Measurements from ENCODE around the gene RER1. TPM values are rescaled to one million over a fixed set of nuclear protein-coding genes. Genes with fewer than 3 reads are reported as not detected.

RER1 gene
- total RNA-seq, 1 donor = 18.8 TPM

DNA sequence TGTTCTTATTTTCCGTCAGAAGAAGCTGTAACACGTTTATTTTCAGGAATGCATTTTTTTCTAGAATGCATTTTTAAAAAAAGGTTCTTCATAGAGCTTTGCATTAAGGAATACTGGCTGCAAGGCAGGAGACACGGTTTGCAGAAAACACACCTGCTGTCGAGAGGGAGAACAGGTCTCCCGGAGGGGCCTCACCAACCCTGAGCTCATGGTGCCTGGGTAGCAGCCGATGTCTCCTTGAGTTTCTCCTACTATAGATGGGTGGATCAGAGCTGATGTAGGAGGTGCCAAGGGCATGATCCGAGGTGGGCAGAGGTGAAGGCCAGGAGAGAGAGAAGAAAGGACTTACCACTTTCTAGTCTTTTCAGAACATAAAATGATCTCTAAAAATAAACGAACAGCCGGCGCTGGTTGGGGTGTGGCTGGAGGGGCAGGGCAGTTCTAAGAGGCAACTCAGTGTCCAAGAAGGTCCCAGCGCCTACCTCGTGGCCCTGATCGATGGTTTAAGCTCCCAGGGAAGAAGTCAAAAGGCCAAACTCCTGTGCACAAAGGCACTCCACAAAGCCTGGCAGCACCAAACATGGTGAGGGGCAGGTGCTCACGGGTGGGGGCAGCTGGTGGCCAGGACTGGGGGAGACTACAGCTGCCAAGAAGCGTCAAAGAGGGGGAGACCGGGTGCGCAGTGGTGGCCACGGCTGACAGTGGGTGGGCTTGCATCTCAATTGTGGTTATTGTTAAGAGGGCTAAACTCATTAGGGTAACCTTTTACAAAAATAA, 12.5 kb upstream of the RER1 start:
- Histone ChIP-seq H3K27me3 (ENCODE audit: insufficient read depth, low read length) (no peaks in the 10 kb centered on the region), H3K9me3 (ENCODE audit: low read depth, low read length) (no peaks in the 10 kb centered on the region), H3K4me1 (ENCODE audit: insufficient read depth, low read length) (peaks cover 7% of the 10 kb centered on the region), H3K4me3 (ENCODE audit: low read length) (no peak overlapping the region)

DNA sequence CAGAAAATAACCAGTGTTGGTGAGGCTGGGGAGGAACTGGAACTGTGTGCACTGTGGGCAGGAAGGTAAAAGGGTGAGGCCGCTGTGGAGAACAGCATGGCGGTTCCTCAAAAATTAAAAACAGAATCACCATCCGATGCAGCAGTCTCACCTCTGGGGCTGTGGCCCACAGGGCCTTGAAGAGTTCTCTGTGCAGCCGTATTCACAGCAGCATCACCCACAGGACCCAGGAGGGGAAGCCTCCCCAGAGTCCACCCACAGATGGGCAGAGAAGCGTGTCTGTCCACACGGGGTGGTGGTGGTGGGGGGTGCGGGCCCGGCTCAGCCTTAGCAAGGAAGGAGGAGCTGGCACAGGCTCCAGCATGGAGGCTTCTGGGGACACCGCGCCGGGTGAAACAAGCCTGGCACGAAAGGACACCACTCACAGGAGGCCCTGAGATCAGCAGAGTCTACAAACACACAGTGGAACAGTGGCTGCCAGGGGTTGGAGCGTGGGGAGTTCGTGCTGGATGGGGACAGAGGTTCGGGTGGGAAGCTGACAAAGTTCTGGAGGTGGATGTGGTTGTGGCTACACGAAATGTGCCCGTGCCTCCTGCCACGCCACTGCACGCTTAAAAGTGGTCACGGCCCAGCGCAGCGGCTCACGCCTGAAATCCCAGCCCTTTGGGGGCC, 11.8 kb upstream of the RER1 start:
- no peaks in the 10 kb centered on the region for H3K9me3 ChIP-seq (ENCODE audit: low read depth, low read length)
- H3K4me1 ChIP-seq (ENCODE audit: insufficient read depth, low read length) = peaks cover 7% of the 10 kb centered on the region
- H3K27me3 ChIP-seq (ENCODE audit: insufficient read depth, low read length) = no peaks in the 10 kb centered on the region
- no peak overlapping the region for H3K4me3 ChIP-seq (ENCODE audit: low read length)

DNA sequence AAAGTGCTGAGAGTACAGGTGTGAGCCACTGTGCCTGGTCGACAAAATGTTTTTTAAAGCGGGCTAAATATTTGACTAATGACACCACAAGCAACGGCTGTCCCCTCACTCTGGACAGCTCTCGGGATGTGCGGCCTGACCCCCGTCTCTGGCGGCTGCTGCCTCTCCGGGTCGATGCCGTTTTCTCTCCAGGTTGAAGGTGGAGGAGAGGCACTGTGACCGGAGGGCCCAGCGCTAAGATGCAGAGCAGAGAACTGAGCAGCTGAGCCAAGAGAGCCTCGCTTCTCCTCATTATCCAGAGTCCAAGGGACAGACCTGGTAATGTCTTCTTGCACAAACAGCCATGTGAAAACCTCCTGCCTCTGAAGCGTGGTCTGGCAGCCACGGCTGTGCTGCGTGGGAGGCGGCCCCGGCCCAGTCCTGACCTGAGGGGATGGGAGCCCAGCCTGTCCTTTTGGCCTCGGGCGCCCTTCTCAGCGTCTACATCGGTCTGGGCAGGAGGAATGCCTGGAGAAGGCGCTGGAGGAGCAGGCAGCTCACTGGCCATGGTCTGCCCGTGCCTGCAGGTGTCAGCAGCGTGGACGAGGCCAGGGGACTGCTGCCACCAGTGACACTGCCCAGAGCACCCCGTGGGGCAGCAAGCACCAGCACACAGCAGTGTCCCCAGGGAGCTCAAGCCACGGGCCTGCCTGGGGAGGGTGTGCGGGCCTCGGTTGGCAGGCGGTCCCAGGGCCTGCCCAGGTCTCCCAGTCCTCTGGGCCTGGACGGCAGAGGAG, 10.6 kb upstream of the RER1 start:
- Histone ChIP-seq H3K27me3 (ENCODE audit: insufficient read depth, low read length) (no peaks in the 10 kb centered on the region), H3K4me1 (ENCODE audit: insufficient read depth, low read length) (peaks cover 7% of the 10 kb centered on the region), H3K9me3 (ENCODE audit: low read depth, low read length) (no peaks in the 10 kb centered on the region), H3K4me3 (ENCODE audit: low read length) (no peak overlapping the region)

DNA sequence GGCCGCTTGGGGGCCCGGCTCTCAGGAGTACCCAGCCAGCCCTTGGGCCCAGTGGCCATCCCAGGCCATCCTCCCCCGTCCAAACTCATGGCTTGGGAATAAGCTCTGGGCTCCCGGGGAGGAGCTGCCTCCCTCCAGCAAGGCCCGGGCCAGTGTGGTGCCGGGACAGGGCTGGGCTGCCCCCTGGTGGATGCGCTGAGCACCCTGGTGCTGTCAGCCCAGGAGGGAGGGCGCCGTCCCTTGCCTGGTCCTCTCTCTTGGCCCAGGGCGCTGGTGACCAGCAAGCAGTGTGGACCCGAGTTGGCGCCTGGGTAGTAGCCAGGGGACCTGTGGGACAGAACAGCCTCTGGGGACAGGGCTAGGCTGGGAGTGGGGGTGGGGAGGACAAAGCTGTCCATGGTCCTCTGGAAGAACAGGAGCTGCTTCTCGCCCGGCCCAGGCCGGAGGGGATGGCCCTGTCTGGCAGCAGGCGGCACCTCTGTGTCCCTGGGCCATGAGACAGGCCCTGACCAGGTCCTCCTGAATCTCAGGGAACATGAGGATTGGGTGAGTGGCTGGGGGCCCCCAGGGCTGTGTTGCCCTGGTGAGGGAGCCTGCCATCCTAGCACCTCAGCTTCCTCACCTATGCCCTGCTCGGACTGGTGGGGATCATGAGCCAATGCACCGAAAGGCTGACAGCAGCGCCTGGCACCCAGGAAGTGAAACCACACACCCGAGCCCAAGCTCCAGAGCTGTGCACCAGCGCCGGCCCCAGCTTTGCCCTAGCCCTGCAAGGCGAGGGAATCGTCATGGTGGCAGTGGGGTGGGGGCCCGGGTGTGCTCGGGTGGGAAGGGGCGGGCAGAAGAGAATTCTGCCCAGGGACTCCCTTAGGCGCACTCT, 9.7 kb upstream of the RER1 start:
- H3K9me3 ChIP-seq (ENCODE audit: low read depth, low read length) = no peaks in the 10 kb centered on the region
- peaks cover 7% of the 10 kb centered on the region for H3K4me1 ChIP-seq (ENCODE audit: insufficient read depth, low read length)
- no peaks in the 10 kb centered on the region for H3K27me3 ChIP-seq (ENCODE audit: insufficient read depth, low read length)
- no peak overlapping the region for H3K4me3 ChIP-seq (ENCODE audit: low read length)

DNA sequence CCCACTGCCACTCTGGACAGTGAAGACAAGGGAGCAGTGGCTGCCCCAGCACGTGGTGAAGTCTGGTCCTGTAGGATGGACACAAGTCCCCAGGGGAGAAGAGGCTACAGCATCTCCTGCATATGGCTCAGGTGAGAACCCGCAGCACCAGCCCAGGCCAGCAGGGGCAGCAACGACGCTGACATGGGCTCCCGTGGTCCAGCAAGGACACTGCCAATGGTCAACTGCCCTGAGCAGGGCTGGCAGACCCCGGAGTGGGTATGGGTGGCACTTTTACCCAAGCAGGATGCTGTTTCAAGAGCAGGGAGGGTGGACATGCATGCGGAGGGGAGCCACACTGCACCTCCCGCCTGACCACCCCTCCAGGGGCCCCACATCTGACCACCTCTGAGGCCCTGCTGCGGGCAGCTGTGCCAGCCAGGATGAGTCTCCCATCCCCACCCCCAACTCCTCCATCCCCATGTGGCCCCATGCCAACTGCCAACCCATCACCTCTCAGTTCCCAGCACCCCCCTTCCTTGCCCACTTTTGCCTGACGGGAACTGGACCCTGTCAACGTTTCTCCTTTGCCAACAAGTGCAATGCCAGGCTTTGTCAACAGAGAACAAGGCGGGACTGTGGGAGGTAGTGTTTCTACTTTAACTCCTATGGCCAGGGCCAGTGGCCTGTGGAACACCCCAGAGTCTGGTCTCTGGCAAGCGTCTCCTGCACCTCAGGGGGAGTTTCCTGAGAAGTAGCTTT, 8.8 kb upstream of the RER1 start:
- Histone ChIP-seq H3K4me1 (ENCODE audit: insufficient read depth, low read length) (peaks cover 7% of the 10 kb centered on the region), H3K27me3 (ENCODE audit: insufficient read depth, low read length) (no peaks in the 10 kb centered on the region), H3K9me3 (ENCODE audit: low read depth, low read length) (no peaks in the 10 kb centered on the region), H3K4me3 (ENCODE audit: low read length) (no peak overlapping the region)

DNA sequence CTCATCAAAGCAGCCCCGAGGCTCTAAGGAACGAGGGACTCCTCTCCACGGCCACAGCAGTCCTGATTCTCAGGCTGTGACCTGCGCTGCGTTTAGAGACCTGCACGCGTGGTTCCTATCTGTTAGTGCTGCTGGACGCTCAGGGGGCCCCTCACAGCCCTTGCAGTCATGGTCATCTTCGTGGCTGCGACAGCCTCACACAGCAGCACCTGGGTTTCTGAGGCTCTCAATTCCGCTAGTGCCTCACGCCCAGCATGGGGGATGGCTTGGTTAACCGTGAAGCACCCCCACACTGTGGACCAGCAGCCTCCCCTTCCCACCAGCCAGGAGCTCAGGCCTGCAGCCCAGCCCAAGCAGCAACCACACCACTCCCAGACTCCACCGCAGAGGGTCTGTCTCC, 8.1 kb upstream of the RER1 start:
- Histone ChIP-seq H3K4me3 (ENCODE audit: low read length) (no peak overlapping the region), H3K27me3 (ENCODE audit: insufficient read depth, low read length) (no peaks in the 10 kb centered on the region), H3K4me1 (ENCODE audit: insufficient read depth, low read length) (peaks cover 7% of the 10 kb centered on the region), H3K9me3 (ENCODE audit: low read depth, low read length) (no peaks in the 10 kb centered on the region)

DNA sequence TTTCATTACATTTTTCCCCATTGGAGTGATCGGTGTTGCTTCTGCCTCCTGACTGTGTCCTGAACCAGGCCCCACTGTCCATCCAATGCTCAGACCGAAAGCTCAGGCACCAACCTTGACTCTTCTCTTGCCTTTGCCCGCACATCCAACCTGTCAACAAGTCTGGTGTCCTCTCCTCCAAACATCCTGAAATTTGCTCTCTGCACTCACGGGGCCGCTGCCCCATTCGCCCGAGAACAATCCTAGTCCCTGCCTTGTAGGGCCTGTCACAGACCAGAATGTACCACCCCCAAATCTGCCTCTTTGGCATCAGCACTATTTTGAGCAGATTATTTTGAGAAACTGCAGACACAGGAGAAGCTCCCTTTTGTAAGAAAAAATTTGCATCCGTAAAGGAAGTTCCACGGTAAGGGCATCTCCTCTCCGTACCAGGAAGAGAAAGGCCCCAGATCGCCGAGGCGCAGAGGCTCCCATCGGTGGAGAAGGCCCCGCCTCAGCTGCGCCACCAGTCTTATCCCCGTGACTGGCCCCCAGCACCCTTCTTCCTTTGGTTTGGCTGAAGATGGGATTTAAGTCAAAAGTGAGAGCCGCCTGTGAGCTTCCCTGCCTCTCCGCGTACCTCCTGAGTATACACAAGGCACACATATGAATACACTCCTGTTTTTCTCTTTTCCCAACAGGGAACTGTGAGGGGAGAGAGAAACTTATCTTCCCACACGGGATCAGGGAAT, 7.3 kb upstream of the RER1 start:
- Histone ChIP-seq H3K9me3 (ENCODE audit: low read depth, low read length) (no peaks in the 10 kb centered on the region), H3K4me1 (ENCODE audit: insufficient read depth, low read length) (peaks cover 7% of the 10 kb centered on the region), H3K4me3 (ENCODE audit: low read length) (no peak overlapping the region), H3K27me3 (ENCODE audit: insufficient read depth, low read length) (no peaks in the 10 kb centered on the region)

DNA sequence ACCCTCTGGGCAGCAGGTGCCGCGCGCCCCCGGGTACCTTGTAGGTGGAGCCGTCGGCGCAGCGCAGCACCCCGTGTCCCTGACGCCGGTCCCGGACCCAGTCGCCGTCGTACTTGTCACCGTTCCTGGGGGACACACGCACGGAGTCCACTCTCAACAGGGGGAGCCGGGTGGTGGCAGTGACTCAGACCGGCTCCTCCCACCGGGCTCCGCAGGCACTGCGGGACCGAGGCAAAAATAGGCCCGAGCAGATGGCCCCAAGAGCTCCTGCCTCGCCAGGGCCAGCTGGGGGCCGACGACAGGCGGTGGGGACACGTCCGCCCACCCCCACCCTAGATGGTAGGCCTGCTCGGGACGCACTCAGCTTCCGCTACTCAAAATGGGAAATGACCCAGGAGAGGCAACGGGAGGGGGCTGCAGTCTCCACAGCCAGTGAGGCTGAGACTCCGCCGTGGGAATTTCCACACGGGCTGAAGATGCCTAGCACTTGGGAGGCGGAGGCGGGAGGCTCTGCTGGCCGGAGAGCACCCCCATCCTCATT, 6.6 kb upstream of the RER1 start:
- H3K27me3 ChIP-seq (ENCODE audit: insufficient read depth, low read length) = no peaks in the 10 kb centered on the region
- H3K4me3 ChIP-seq (ENCODE audit: low read length) = no peak overlapping the region
- peaks cover 7% of the 10 kb centered on the region for H3K4me1 ChIP-seq (ENCODE audit: insufficient read depth, low read length)
- no peaks in the 10 kb centered on the region for H3K9me3 ChIP-seq (ENCODE audit: low read depth, low read length)

DNA sequence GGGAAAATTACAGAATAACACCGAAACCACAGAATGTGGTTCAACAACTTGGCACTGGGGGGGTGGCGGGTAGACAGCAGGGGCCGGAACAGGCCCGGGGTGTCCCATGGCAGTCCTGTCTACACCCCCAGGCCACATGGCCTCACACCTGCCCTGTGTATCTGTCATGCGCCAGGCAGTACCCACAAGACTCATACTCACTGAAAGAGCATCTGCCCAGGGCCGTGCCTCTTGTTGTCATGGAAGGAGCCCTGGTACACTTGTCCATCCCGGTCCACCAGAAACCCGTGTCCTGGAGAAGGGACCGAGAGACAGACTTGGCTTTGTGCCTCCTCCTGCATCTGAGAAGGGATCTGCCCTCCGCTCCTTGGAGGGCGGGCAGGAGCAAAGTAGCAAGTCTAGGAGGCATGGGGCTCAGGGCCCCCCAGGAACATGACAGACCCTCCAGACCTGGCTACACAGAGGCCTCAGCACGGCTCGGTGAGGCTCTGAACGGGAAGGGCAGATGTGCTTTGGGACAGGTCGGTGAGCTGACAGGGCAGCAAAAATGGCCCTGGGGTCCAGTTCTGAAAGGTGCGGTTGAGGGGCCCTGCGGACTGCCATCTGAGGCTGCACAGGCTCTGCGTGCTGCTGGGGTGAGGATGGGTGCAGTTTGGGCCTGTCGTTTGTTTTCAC, 5.9 kb upstream of the RER1 start:
- Histone ChIP-seq H3K4me3 (ENCODE audit: low read length) (no peak overlapping the region), H3K4me1 (ENCODE audit: insufficient read depth, low read length) (peaks cover 13% of the 10 kb centered on the region), H3K27me3 (ENCODE audit: insufficient read depth, low read length) (no peaks in the 10 kb centered on the region), H3K9me3 (ENCODE audit: low read depth, low read length) (no peaks in the 10 kb centered on the region)

DNA sequence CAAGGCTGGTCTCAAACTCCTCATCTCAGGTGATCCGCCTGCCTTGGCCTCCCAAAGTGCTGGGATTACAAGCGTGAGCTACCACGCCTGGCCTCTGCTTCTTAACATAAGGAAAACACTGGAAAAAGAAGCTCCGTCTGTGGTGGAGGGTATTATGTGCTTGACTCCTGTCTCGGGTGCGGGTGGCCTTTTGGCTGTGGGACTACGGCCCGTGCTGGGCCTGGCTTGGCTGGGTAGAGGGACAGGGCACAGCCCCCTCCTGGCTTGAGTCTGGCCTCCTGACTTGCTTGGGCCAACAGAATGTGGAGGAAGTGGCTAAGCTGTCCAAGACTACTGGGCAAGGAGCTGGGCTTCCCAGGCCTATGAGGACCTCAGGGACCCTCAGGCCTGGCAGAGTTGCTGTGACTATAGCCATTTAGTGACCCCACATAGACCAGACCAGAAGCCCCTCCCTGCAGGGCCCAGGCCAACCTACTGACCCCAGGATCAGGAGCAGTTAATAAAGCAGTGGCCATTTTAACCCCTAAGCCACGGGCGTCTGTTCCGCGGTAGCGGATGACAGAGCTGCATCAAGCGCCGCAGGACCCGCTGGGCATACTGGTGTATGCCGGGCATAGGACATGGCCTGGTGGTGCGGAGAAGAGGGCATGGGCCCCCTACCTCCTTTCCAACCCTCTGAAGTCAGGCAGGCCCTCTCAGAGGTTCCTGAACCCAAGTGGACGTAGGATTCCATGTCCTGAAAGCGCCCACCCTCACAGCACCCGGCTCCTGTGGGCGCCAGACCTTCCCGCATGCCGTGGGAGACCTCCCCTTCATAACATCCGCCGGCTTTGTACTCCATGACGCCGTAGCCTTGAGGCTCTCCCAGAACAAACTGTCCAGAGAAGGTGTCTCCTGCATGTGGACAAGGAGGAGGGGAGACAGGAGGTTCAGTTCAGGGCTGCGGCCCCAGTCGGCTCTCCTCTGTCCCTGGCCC, 4.7 kb upstream of the RER1 start:
- no peaks in the 10 kb centered on the region for H3K9me3 ChIP-seq (ENCODE audit: low read depth, low read length)
- H3K4me1 ChIP-seq (ENCODE audit: insufficient read depth, low read length) = peaks cover 12% of the 10 kb centered on the region
- H3K27me3 ChIP-seq (ENCODE audit: insufficient read depth, low read length) = no peaks in the 10 kb centered on the region
- H3K4me3 ChIP-seq (ENCODE audit: low read length) = no peak overlapping the region

DNA sequence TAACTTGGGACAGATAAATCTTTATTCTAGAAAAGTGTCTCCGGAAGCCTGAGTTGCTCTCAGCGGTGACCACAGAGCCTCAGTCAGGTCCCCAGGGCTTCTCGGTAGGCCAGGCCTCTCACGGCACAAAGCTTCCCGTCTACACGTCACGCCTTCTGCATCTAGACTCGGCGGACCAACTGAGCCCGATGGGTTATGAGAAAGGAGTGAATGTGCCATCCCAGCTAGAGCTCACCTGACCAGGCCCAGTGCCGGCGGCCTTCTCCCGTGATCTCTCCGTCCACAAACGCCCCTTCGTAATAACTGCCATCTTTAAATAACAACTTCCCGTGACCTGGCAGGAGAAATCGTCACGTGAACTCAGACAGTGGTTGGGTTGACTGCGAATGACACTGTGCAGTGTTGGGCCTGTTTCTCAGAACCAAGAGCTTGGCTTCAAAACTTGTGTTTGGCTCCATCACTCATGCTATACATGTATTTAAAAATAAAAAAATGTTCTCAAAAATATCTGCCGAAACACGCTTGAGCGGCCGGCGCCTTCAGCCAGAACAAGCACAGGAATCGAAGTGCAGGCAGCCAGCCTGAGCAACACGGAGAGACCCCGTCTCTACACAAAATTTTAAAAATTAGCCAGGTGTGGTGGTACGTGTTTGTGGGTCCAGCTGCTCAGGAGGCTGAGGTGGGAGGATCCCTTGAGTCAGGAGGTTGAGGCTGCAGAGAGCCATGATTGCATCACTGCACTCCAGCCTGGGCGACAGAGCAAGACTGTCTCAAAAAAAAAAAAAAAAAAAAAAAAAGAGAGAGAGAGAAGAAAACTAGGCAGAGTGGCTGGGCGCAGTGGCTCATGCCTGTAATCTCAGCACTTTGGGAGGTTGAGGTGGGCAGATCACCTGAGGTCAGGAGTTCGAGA, 3.4 kb upstream of the RER1 start:
- peaks cover 21% of the 10 kb centered on the region for H3K4me1 ChIP-seq (ENCODE audit: insufficient read depth, low read length)
- H3K4me3 ChIP-seq (ENCODE audit: low read length) = no peak overlapping the region
- no peaks in the 10 kb centered on the region for H3K27me3 ChIP-seq (ENCODE audit: insufficient read depth, low read length)
- no peaks in the 10 kb centered on the region for H3K9me3 ChIP-seq (ENCODE audit: low read depth, low read length)

Data from mononuclear cell (primary cell).